Astrocyte (in vitro differentiated cells and primary cell): Measurements from ENCODE around the gene MN1.

Experiments used
- EZH2 ChIP-seq: IDR thresholded peaks from 2 replicates; pipeline ENCODE4 v1.6.1; 2012; ENCODE audit warnings: mild to moderate bottlenecking, low read length, inconsistent platforms; ENCODE audit not compliant: insufficient read depth
- TF ChIP-seq, protein P1 (sequence below): IDR thresholded peaks from 2 replicates; pipeline ENCODE4 v1.5.1; 2011; ENCODE audit warnings: low read depth, mild to moderate bottlenecking, inconsistent platforms, low read length, moderate library complexity; ENCODE audit not compliant: insufficient read depth

DNA sequence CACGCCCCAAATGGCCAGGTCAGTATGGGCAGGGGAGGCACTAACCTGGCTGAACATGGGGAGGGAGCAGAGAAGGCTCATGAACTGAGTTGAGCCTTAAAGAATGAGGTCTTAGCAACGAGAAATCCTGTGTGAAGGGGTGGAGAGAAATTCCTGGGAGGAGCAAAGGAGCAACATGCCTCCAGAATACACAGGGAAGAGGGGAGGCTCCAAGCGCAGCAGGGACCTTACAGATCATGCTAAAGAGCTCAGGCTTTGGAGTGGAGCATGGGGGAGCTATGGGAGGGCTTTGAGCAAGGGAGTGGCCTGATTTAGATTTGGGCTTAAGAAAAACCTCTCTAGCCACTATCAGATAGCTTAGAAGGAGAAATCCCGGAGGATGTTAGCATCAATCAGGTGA, 88.1 kb downstream of the MN1 start:
- TF ChIP-seq, protein P1, sequence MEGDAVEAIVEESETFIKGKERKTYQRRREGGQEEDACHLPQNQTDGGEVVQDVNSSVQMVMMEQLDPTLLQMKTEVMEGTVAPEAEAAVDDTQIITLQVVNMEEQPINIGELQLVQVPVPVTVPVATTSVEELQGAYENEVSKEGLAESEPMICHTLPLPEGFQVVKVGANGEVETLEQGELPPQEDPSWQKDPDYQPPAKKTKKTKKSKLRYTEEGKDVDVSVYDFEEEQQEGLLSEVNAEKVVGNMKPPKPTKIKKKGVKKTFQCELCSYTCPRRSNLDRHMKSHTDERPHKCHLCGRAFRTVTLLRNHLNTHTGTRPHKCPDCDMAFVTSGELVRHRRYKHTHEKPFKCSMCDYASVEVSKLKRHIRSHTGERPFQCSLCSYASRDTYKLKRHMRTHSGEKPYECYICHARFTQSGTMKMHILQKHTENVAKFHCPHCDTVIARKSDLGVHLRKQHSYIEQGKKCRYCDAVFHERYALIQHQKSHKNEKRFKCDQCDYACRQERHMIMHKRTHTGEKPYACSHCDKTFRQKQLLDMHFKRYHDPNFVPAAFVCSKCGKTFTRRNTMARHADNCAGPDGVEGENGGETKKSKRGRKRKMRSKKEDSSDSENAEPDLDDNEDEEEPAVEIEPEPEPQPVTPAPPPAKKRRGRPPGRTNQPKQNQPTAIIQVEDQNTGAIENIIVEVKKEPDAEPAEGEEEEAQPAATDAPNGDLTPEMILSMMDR: no peak
- no peak for TF ChIP-seq EZH2
